NCI-H446 treated with DMSO at 0.1 percent for 48 hours (cell line): ENCODE data around the gene MRPS31.

Experiments used
- DNase-seq: peaks from one replicate; lab custom pipeline; 2025; lab: John Stamatoyannopoulos, UW

Gene MRPS31

DNA sequence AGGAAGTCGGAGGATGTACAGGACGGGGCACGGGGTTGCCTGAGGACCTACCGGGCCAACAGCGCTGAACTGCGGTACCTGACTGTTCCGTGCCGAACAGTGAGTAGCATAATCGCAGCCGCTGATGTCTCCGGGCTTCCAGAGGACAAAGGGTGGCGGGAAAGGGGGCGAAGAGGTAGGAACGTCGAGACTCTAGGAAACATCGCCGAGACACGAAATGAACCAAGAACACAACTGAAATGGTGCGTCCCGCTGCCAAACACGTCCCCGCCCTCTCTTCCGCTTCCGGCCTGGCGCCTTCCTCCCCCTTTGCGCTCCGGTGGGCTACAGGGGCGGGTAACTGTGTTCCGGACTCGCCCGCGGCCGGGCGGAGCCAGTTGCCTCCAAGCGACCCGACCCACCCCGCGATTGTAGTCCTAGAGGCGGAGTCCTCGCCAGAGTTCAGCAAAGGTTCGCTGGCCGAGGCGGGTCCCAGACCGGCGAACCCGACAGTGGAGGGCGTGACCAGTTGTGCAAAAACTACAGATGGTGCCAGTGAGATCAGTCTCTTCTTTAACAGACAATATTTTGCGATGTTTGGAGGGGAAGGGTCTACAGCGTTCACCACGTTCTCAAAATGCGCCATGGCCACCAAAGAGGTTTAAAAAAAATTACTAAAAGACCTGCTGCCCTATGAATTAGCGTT lies at the start of gene MRPS31:
Gene MRPS31, minus strand, starts transcription at position 257 of the 685 bp plus-strand sequence. Its CDS starts 54 bp downstream, at position 203.
- peak; percentile 79 for DNase-seq

DNA sequence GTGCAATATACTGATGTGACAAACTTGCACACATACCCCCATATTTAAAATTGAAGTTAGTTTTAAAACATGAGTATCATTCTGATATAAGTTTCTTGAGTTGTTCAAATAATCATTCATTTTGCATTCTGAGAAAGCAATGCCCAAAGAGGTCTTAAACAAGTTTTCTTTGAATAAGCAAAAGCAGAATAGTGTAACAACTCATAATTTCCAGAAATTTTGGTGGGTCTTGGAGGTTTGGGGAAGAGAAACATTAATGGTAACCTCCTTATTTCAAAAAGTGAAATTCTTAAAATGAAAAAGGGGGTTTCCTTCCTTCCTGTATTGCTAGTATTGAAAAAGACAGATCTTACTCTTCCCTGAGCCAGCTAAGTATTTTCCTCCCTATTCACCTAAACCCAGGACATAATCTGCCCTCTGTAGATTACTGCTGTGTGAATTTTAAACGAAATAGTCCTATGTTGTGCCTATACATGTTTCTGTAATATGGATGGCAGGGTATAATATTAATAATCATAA lies 48.9 kb upstream of the MRPS31 start:
- DNase-seq, result no peak

DNA sequence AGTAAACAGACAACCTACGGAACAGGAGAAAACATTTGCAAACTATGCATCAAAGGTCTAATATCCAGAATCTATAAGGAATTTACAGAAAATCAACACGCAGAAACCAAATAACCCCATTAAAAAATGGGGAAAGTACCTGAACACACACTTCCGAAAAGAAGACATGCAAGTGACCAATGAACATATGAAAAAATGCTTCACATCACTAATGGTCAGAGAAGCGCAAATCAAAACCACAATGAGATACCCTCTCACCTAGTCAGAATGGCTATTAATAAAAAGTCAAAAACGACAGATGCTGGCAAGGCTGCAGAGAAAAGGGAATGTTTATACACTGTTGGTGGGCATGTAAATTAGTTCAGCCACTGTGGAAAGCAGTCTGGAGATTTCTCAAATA lies 47.9 kb upstream of the MRPS31 start:
- DNase-seq, result no peak

DNA sequence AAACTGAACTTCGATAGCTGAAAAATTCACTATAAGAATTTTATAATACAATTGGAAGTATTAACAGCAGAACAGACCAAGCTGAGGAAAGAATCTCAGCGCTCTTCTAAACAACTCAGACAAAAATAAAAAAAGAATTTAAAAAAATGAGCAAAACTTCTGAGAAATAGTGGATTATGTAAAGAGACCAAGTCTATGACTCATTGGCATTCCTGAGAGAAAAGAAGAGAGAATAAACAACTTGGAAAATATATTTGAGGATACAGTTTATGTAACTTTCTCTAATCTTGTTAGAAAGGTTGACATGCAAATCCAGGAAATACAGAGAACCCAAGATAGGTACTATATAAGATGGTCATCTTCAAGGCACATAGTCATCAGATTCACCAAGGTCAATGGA lies 43.8 kb upstream of the MRPS31 start:
- DNase-seq, result no peak

DNA sequence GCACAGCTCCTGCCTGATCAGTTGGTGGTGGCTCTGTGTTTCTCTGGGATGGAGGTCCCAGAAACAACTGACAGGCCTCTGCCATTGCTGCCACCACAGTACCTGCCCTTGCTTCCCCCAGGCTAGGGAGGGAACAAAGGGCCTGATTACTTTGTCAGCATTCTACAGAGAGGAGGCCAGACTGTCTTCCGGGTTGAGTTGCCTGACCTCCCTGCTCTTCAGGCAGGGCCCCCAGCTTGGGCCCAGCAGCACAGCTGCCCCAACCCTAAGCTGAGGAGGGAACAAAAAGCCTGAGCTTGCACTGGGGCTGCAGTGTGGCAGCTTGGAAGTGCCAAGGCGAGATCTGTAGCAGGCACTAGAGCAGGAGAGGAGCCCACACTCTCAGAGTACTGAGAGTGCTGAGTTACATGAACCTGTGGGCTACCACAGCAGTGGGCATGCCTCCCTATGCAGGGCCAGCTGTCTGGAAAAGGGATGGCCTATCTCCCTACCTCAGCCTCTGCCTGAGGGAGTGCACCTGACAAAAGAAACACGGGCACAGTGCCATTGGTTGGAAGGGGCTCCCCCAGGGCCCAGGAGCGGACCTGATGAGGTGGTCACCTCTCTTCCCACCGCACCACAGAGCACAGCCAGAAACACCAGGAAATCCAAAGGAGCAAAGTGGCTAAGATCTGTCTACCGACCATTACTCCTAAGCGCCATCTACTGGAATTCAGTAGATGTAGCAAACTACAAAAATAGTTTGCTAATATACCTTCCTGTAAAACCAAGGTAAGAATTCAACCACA lies 42.9 kb upstream of the MRPS31 start:
- DNase-seq, result no peak

DNA sequence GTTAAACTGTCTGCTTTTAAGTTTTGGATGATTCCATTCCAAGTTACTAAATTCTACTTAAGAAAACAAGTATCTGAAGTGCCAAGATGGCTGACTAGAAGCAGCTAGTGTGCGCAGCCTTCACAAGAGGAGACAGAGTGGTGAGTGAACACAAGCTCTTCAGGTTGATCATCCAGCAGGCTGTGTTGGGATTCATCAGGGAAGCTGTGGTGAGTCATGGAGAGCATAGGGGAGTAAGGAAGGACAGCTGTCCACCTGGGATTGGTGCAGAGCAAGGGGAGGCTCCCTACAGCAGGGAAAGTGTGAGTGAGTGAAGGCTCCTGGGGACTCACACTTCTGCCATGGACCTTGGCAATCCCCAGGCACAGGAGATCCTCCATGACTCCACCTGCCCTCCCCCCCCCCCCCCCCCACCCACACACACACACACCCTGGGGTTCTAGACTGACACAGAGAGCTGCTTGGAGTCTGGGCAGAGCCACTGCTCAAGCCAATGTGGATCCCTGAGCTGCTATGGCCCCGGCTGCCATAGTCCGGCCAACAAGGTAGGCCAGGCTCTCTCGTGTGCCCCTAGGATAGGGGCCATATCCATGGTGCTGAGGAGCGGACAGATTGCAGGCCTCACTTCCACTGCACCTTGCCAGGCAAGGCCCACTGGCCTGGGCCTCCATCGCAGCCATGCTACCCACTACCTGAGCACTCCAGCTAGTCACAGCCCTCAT lies 41.9 kb upstream of the MRPS31 start:
- no peak for DNase-seq

DNA sequence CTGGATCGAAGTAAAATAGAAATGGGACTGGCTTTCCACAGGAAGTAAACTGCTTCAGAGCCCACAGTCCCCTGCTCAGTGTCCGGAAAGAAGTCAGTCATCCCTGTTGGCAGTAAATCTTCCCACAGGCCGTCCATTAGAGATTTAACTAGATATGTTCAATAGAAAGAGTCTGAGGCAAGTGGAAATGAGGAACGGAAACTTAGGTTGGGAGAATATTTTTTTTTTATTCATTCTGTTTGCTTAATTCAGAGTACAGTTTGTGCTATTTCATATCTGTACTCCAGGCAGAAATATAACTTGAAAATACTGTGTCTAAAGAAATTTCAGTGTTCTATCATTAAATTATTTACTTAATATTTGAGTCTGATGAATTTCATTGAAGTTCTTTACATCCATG lies 41.1 kb upstream of the MRPS31 start:
- DNase-seq, result no peak

DNA sequence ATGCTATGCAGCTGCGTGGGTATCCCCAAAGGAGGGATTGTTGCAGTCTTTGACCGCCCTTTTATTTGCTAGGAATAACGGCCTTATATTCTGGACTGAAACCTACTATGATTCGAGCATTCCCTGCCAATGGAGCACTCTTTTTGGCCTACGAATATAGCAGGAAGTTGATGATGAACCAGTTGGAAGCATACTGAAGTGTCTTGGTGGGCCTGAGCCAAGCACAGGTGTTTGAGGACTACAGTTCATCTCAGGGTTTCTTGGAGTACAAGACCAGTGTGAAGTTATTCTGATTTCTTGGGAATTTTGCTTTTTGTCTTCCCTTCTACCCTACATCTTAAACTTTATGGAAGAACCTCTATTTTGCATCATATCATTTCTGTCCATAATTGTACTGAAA lies 38.5 kb upstream of the MRPS31 start:
- DNase-seq, result no peak

DNA sequence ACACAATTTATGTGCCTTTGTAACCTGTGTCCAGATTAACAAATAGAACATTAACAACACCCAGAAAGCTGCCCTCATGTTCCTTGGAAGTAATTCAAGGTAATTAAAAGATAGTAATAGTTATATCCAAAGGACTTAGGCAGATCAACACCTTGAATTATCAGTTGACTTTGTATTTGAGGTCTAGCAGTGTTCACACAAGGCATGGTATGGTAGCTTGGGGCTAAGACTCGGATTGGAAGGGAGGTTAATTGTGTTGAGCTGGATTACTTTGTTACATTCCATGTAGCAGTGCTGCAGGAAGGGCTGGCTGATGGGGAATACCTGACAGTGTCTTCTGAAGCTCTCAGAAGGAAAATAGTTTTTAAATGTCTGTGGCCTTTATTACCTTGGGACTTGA lies 35.3 kb upstream of the MRPS31 start:
- DNase-seq, result no peak

DNA sequence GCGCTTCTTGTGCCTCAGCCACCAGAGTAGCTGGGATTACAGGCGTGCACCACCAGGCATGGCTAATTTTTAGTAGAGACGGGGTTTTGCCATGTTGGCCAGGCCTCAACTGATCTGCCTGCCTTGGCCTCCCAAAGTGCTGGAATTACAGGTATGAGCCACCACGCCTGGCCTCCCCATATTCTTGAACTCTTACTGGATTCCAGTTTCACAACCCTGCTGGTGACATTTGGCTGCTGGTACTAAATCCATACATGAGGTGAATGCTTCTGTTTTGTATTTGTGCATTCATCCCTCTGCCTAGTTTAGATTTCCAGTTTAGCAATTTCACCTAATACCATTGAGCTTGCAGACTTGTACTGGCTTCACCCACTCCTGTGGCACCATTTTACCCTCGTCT lies 32.3 kb upstream of the MRPS31 start:
- DNase-seq, result no peak

DNA sequence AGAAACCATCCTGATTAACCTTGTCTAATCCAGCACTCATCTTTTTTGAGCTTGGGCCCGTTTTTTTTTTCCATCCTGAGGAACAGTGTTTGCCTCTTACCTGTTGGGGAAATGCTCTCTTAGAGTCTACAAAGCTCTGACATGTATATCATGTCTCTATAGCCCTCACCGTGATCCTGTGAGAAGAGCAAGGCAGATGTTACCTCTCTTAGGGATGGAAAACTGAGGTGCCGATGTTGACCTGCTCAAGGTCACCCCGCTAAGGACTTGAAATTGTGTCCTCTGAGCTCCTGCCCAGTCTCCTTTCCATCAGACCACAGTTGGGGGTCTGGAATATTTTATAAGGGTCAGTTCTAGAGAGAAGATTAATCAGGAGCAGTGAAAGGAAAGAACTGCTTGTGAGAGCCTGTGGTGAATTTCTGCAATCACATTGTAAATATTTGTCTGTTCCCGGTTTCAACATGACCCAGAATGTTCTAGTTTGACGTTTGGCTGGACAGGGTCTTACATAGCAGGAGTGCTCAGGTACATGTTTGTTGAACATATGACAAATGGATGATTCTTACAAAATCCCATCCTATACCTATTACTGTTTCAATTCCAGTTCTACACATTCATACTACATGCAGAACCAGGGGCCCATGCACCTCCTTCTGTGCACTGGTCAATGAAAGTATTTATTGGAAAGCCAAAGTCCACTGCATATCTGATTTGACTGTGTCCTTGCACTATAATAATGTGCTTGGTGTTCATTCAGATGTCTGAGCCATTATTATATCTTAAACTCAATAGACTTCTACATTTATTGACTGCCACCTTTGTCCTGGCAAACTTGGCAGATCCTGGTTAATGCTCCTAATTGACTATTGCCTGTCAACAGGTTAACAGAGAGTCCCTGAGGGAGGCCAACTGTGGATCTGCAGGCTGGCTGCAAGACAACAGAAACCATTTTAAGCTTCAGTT lies 30.5 kb upstream of the MRPS31 start:
- DNase-seq, result no peak

DNA sequence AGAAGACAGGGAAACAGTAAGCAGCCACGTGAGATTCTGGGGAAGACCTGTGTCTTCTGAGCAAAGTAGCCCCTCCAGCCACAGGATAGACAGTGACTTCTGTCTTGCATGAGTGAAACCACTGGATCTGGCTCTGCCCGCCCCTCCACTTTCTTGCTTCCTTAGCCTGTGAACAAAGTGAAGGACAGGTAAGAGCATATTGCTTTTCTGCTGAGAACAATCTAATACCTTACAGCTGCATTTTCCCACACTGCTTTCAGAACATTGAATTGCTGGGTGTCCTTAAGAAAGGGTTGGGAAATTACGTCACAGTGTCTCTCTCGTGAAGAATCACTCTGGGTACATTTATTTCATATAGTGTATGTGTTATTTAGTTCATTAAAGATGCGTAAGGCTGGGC lies 29.6 kb upstream of the MRPS31 start:
- no peak for DNase-seq

DNA sequence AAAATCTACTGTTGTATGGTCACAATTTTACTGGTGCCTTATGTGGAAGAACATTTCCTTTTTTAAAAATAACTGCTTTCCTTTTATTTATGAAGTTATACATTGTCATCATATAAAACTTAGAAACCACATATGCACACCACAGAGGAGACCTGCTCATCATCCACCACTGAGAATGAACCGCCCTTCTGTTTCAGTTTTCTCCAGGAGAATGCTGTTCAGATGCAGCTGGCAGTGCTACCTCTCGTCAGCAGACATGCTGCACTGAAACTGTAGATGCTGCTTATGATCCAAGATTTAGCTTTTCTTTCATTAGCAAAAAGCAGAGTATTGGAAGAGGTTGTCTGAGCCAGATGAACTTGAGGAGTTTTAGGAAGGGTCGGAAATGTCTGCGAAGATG lies 28.5 kb upstream of the MRPS31 start:
- no peak for DNase-seq

DNA sequence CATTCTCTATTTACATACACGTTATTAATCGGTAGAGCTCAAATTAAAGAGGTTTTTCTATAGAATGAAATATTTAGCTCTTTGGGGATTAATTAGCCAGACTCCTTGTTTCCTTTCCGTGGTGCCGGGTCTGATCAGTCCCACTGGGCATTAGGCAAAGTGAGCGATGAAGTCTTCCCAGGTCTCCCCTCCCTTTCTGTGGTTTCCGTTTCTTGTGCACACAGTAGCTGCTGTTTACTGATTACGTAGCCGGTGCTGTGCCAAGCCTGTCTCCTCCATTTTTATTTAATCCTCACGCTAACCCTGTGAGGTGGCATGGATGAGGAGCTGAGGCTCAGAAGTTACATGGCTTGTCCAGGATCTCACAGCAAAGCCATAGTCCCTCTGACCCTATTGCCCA lies 27.4 kb upstream of the MRPS31 start:
- no peak for DNase-seq

DNA sequence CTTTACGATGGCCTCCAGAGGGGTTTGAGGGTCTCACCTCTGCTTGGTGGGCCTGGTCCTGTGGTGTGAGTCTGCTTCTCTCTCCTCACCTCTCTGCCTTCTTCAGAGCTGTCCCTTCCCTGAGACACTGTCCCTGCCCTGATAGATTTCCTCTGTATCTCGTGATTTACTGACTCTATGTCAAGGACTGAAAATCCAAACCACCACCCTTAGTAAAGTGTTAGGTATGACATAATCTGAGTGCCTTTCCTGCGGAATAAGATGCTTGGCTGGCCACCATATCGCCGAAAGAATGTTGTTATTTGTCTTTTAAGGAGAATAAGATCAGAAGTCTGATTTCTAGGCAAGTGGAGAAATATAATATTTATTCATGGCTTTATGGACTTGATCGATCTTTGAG lies 25.7 kb upstream of the MRPS31 start:
- DNase-seq, result no peak

DNA sequence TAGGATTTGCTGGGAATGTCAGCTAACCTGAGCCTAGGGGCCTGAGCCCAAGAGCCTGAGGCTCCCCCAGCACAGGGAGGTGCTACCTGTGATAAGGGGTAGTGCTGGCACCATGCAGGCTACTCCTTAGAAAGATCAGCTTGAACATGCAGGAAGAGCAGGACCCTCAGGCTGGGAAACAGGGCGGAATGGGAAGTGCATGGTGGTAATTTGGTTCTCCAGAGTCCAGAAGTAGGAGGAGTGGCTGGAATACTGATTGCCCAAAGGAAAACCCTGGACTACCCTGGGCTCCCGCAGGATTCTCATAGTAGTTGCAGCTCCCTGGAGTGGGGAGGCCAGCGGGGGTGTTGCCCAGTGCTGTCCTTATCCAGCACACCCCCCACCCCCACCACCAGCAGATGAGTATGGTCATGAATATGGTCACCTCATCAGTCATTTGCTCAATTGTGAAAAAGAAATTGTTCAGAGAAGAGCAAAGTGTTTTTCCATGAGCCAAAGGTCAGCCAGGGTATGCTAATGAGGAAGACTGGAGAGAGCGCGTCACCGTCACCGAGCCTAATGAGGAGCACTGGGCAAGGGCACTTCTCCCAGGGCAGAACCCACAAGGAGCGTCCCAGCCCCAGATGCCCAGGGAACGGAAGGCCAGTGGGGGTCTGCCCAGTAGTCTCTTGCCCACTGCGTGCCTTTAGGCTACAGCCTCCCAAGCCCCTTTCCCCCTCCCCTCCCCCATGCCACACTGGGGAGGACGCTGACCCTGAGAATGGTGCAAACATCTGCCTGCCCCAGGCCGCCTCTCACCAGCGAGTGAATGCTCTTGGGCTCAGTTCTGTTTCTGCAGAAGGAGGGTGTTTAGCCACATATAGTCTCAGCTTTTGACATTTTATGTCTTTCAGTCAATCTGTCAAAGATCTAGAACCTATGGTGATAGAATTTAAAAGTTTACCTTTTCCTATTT lies 23.7 kb upstream of the MRPS31 start:
- DNase-seq, result no peak

DNA sequence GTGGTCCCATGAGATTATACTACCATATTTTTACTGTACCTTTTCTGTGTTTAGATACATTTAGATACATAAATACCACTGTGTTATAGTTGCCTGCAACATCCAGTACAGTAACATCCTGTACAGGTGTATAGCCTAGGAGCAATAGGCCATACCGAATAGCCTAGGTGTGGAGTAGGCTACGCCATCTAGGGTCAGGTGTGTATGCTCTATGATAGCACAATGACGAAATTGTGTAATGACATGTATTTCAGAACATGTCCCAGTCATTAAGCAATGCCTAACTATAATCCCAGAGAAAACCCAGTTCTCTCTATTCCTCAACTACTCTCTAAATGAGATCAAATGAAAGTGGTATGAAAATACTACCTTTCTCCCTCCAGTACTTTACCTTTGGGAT lies 22.3 kb upstream of the MRPS31 start:
- no peak for DNase-seq

DNA sequence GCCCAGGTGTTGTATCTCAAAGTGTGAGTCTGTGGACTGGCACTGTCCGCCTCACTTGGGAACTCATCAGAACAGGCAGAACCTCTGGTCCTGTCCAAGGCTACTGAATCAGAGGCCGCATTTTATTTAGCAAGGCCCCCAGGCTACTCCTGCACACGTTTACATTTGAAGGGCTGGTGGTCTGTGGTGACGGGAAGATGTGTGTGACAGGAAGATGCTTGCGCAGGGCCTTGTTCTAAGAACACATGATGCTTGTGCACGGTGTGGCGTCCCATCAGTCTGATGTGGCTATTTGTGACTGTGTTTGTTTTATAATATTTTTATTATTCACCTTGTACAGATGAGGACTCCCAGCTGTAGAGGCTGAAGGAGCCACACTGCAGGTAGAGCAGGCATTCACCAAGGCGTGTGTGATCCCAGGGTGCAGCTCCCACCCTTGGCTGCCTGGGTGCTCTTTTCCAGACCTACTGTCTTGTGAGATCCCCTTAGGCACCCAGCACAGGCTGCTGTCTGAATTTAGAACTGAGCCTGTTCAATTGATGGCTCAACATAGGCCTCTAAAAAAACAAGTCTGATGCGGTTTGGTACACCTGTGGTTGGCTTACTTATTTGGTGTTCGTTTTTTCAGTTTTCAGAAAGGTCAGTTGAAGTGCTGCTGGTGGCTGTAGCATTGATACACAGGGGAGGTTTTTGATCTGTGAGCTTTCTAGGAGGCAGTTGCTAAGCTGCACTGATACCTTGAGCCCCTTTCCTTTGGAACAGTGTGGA lies 21.5 kb upstream of the MRPS31 start:
- DNase-seq, result no peak

DNA sequence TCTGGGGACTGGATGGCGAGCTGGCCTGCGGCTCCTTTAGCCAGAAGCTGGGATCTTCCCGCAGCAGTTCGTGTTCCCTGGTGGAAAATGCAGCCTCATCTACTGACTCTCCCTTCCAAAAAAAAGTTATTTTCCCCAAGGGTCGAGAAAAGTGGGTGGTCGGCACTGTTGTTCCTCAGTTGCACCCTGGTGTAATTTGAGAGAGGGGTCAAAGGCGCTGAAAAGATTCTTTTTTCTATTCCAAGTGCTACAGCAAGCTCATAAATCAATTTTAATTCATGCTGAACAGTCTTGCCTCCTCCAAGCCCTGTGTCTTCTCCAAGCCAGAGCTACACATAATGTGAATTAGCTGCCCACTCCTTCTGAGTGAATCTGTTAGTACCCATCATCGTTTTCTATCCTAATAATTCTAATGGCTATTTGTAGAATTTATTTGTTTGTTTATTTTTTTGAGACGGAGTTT lies 19.2 kb upstream of the MRPS31 start:
- DNase-seq, result no peak
